ENCODE measurements around the gene SLIT3.

GRCh38 chr5:169051351-169051750 is 249.6 kb downstream of the SLIT3 start:
- TF ChIP-seq, protein P1, sequence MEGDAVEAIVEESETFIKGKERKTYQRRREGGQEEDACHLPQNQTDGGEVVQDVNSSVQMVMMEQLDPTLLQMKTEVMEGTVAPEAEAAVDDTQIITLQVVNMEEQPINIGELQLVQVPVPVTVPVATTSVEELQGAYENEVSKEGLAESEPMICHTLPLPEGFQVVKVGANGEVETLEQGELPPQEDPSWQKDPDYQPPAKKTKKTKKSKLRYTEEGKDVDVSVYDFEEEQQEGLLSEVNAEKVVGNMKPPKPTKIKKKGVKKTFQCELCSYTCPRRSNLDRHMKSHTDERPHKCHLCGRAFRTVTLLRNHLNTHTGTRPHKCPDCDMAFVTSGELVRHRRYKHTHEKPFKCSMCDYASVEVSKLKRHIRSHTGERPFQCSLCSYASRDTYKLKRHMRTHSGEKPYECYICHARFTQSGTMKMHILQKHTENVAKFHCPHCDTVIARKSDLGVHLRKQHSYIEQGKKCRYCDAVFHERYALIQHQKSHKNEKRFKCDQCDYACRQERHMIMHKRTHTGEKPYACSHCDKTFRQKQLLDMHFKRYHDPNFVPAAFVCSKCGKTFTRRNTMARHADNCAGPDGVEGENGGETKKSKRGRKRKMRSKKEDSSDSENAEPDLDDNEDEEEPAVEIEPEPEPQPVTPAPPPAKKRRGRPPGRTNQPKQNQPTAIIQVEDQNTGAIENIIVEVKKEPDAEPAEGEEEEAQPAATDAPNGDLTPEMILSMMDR (IDR thresholded peaks at IDR 0.05) = no peak
- no peak for TF ChIP-seq POLR2A (IDR thresholded peaks at IDR 0.05)
